Spinal cord (tissue), 10 donors: ENCODE measurements around the gene IFIH1. TPM values are rescaled to one million over a fixed set of nuclear protein-coding genes. Genes with fewer than 3 reads are reported as not detected.

Experiments used
- DNase-seq, 6 donors: peaks; one replicate each; pipeline versions ENCODE4 v3.0.0 to v3.0.0-alpha.2; 2013 to 2015; ENCODE audit warnings: low spot score in 6 of 6, low read depth in 4 of 6
- H3K27ac ChIP-seq: one replicate; pipeline ENCODE4 v1.5.1; 2013; ENCODE audit warnings: low read depth, low read length, control low read depth
- H3K27me3 ChIP-seq: one replicate; pipeline ENCODE4 v1.6.1; 2013; ENCODE audit warnings: low read length; ENCODE audit not compliant: control insufficient read depth, insufficient read depth
- H3K36me3 ChIP-seq: one replicate; pipeline ENCODE4 v1.6.1; 2013; ENCODE audit warnings: low read length; ENCODE audit not compliant: control insufficient read depth, insufficient read depth
- H3K4me1 ChIP-seq: one replicate; pipeline ENCODE4 v1.6.1; 2013; ENCODE audit warnings: low read length; ENCODE audit not compliant: control insufficient read depth, insufficient read depth
- H3K4me3 ChIP-seq: one replicate; pipeline ENCODE4 v1.5.1; 2013; ENCODE audit warnings: low read depth, low read length, control low read depth
- H3K9me3 ChIP-seq: one replicate; pipeline ENCODE4 v1.6.1; 2013; ENCODE audit warnings: low read length; ENCODE audit not compliant: control insufficient read depth, insufficient read depth
- WGBS: methylation state at CpG from one replicate; pipeline ENCODE4 v1.1.5; 2013; ENCODE audit warnings: missing lambda C conversion rate; ENCODE audit not compliant: insufficient coverage; 5-methylcytosine and 5-hydroxymethylcytosine counted together
- polyA plus RNA-seq, 2 donors: library from polyadenylated mRNA; unstranded; fragments of 120-200 nt; gene quantifications; one replicate each; pipeline ENCODE4 v1.2.1, GENCODE V29; 2013; ENCODE audit not compliant: insufficient read length in 2 of 2
- total RNA-seq, 2 donors: library from RNA; depleted of rRNA in 1 of 2; stranded (reverse); fragments of 120-200 nt in 1 of 2; fragments of >200 nt in 1 of 2; gene quantifications; one replicate each; pipeline versions ENCODE4 v1.2.3 to v1.2.4, GENCODE V29; 2013 to 2014
- donor health status: healthy.

The IFIH1 gene
- total and polyA plus RNA-seq, 4 donors, result 4.9 to 9.3 (median 7.6) TPM

DNA sequence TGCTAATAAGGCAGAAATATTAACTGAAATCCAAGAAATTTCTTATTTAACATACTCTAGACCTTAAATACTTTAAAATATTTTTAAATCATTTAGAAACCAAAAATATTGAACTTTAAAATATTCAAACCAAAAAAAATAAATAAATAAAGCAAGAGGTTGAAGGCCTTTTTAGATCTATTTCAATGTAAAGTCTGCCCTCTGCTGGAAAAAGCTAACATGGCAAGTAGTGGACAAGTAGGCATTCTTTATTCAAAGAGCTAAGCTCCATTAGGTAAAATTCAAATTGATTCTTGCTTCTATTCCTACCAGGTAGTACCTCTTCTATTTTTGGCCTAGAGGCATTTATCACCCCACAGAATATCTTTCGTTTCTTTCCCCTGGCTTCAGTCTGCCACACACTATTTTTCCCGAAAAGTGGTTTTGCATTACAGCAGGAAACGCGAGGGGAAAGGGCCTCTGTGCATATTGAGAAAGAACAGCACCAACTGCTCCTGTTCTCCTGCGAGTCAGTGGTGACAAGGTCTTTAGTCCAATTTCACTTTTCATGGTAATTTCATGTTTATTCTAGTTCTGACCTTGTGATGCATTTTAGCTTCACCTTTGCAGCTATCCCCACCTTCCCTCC lies 20.4 kb downstream of the IFIH1 start:
- 59% methylated on average over 4 of the region's 5 CpGs for WGBS
- Histone ChIP-seq H3K27me3 (no peaks in the 10 kb centered on the region), H3K36me3 (no peaks in the 10 kb centered on the region), H3K9me3 (no peaks in the 10 kb centered on the region), H3K4me1 (no peaks in the 10 kb centered on the region), H3K27ac (no peak overlapping the region), H3K4me3 (no peak overlapping the region)
- peak in 5 of 6 donors; percentile 70 to 96 (median 84) for DNase-seq

DNA sequence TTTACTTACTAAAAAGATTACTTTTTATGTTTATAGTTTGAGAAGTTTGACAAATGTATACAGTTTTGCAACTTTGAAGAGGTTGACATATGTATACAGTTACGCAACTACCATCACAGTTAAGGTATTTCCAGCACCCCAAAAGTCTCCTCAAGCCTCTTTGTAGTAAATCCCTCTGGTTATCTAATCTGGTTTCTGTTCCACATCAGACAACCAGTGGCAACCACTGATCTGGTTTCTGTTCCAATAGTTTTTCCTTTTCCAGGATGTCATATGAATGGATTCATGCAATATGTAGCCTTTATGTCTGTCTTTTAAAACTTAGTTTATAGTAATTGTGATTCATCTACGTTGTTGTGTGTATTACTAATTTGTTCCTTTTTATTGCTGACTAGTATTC lies 23.5 kb downstream of the IFIH1 start:
- WGBS, result 100% methylated on average over 1 of the region's 2 CpGs
- Histone ChIP-seq H3K27ac (no peak overlapping the region), H3K9me3 (no peaks in the 10 kb centered on the region), H3K27me3 (no peaks in the 10 kb centered on the region), H3K4me3 (no peak overlapping the region), H3K4me1 (no peaks in the 10 kb centered on the region), H3K36me3 (no peaks in the 10 kb centered on the region)
- no peak for DNase-seq

DNA sequence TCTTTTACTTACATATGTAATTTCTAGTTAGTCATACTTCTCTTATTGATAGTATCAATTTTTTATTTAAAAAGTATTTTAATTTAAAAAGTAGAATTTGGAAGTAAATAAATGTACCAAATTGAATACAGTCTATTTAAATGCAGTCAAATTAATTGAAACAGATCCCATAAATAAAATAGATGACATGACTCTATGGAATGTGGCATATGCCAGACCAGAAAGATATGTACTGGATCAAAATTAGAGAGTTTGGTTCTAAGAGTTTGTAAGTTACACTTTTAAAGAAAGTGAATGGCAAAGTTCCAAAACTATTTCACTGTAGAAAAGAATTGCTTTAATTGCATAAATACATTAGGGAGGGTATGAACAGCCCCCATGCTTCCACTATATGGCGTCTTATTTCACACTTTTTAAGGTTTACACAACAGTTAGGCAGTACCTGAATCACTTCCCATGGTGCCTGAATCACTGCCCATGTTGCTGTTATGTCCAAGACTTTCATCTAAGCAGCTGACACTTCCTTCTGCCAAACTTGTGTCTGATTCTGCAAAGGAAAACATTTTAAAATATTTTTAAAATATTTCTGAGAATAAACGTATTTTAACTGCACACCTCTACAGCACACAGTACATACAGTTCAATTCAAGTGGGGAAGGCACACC lies 25.2 kb downstream of the IFIH1 start:
- Histone ChIP-seq H3K9me3 (no peaks in the 10 kb centered on the region), H3K4me3 (no peak overlapping the region), H3K27me3 (no peaks in the 10 kb centered on the region), H3K27ac (no peak overlapping the region), H3K4me1 (no peaks in the 10 kb centered on the region), H3K36me3 (no peaks in the 10 kb centered on the region)
- WGBS, result 60% methylated on average over 1 of the region's 2 CpGs
- peak in 1 of 6 donors; percentile 64 for DNase-seq

DNA sequence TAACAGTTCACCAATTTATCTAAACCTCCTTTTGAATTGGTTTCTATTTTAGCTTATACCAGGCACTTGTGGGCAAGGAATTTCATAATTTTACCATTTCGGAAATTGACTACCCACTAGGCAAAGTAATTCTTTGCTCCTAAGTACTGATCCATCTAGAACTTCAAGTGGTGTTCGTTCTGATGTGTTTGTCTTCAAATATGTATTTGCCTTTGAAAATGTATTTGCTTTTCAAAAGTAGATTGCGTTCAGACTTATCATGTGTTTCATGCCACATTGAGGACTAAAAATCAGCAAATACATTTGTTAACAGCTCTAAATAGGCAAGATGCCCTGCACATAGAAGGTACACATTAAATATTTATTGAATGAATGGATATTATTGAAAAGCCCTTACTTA lies 26.7 kb downstream of the IFIH1 start:
- Histone ChIP-seq H3K36me3 (no peaks in the 10 kb centered on the region), H3K27me3 (no peaks in the 10 kb centered on the region), H3K9me3 (no peaks in the 10 kb centered on the region), H3K27ac (no peak overlapping the region), H3K4me1 (no peaks in the 10 kb centered on the region), H3K4me3 (no peak overlapping the region)
- no CpG with 5 or more reads among the region's 3 CpGs for WGBS
- DNase-seq, result no peak

DNA sequence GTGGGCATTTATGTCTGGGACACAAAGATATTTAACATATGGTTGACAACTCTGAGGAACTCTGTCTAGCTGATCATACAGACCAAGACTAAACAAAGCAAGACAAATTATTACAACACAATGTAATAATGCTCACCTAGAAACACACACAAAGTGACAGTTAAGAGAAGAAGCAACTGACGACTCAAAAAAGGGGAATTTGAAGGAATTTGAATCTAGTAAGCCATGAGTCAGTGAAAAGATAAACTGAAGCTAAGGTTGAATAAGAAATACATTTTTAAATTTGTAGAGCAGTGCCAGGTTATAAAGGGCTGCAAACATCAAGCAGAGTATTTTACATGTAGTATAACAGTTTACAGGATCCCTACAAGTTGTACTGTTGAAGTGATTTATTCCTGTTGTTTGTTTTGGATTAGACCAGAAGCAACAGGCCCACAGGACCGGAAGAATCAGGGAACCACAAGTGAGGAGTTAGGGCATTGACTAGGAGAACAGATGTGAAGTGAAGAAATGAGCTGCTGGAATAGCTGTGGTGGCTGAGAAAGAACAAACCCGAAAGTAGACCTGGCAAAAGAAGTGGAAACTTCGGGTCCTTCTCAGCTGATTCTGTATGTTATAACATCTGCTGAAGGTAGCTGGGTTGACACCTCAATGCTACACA lies 35.6 kb downstream of the IFIH1 start:
- Histone ChIP-seq H3K9me3 (no peaks in the 10 kb centered on the region), H3K27ac (no peak overlapping the region), H3K4me3 (no peak overlapping the region), H3K36me3 (no peaks in the 10 kb centered on the region), H3K4me1 (no peaks in the 10 kb centered on the region), H3K27me3 (no peaks in the 10 kb centered on the region)
- WGBS, result 75% methylated on average over 1 of the region's 4 CpGs
- DNase-seq, result no peak

DNA sequence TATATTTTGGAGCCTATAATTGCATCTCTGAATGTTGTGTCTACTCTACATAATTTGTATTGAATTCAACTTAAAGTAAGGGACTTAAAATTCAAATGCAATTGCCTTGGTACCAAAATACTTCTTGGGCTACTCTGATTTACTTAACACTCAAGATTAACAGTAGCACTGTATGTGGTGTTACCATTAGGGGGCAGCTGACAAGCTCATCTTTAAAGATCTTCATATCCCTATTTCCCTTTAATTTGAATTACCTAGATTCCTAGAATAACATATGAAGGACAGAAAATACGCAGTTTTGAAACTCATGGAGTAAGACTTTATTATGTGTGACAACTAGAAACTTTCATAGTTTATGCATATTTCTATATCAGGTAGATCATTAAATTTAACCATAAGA lies 37.8 kb downstream of the IFIH1 start:
- no peak overlapping the region for H3K4me3 ChIP-seq
- no peak overlapping the region for H3K27ac ChIP-seq
- H3K4me1 ChIP-seq, result no peaks in the 10 kb centered on the region
- no peak for DNase-seq
- no peaks in the 10 kb centered on the region for H3K9me3 ChIP-seq
- H3K27me3 ChIP-seq, result no peaks in the 10 kb centered on the region
- no CpG with 5 or more reads among the region's 1 CpG for WGBS
- no peaks in the 10 kb centered on the region for H3K36me3 ChIP-seq

DNA sequence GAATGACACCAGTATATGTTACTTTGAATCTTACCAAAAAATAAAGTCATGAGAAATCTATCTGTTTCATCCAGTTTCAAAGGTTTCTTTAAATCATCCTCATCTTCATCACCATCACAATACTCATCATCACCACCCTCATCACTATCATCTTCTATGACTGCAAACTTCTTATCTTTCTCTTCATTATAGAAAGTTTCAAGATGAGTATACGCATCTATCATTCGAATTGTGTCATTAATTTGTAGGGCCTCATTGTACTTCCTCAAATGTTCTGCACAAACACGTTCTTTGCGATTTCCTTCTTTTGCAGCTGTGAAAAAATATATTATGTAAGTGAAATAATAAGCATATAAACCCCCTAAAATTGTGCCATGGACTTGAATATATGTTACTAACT lies 41.1 kb downstream of the IFIH1 start:
- no peak overlapping the region for H3K4me3 ChIP-seq
- no peaks in the 10 kb centered on the region for H3K27me3 ChIP-seq
- WGBS, result no CpG with 5 or more reads among the region's 4 CpGs

DNA sequence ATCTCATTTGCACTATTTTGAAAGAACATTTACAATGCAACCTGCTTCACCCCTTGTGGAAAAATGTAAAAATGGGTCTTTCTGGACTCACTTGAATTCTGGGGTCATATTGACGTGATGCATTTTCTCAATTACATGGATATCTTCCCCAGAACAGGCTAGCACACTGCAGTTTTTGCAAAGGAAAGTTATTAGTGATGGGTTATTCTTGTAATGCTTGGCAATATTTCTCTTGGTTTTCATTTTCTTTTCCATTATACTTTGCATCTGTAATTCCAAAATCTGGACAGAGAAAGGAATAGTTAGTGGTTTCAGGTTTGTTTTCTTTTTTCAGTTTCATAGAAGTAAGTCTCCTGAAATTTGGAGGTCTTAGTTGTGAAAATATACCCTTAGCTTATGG lies 50.5 kb downstream of the IFIH1 start:
- WGBS, result no CpG with 5 or more reads among the region's 1 CpG
- no peaks in the 10 kb centered on the region for H3K9me3 ChIP-seq
- no peaks in the 10 kb centered on the region for H3K36me3 ChIP-seq
- no peaks in the 10 kb centered on the region for H3K27me3 ChIP-seq
- DNase-seq, result no peak
- no peak overlapping the region for H3K27ac ChIP-seq
- no peaks in the 10 kb centered on the region for H3K4me1 ChIP-seq
- H3K4me3 ChIP-seq, result no peak overlapping the region

More for the DNA sequence above, 41.1 kb downstream of the IFIH1 start:
- no peaks in the 10 kb centered on the region for H3K4me1 ChIP-seq
- no peak overlapping the region for H3K27ac ChIP-seq
- no peaks in the 10 kb centered on the region for H3K9me3 ChIP-seq
- DNase-seq, result no peak
- H3K36me3 ChIP-seq, result no peaks in the 10 kb centered on the region

DNA sequence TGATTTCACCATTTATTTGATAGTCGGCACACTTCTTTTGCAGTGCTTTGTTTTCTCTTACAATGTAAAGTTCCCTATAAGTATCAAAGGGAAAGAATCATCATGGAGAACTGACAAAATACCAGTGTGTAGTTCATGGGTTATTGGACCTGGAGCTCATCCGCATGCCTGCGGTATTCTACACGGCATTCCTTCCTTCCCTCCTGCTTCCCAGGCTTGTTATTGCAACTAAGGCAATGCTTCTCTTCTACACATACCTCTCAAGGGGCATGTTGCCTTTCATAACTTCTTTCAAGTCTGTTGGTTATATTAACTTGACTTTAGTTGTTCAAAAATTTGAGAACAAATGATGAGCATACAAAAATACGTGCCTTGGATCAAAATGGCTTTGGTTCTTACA lies 51.0 kb downstream of the IFIH1 start:
- Histone ChIP-seq H3K4me3 (no peak overlapping the region), H3K27me3 (no peaks in the 10 kb centered on the region), H3K36me3 (no peaks in the 10 kb centered on the region), H3K4me1 (no peaks in the 10 kb centered on the region), H3K27ac (no peak overlapping the region), H3K9me3 (no peaks in the 10 kb centered on the region)
- WGBS, result 100% methylated on average over 1 of the region's 5 CpGs
- no peak for DNase-seq

DNA sequence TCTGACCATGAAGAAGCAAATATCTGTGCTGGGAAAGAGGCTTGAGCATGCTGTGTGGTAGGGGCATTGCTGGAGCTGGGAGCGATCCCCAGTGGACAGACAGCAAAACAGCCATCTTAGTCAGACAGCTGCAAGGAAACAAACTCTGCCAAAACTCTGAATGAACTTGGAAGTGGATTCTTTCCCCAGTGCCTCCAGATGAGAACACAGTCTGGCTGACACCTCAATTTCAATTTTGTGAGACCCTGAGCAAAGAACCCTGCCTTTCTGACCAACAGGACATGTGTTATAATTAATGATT lies 52.1 kb downstream of the IFIH1 start:
- Histone ChIP-seq H3K27me3 (no peaks in the 10 kb centered on the region), H3K4me1 (no peaks in the 10 kb centered on the region), H3K9me3 (no peaks in the 10 kb centered on the region), H3K36me3 (no peaks in the 10 kb centered on the region), H3K4me3 (no peak overlapping the region), H3K27ac (no peak overlapping the region)
- DNase-seq, result no peak
- WGBS, result 82% methylated on average over 1 of the region's 1 CpG
